SU-DHL-6 (cell line): ENCODE measurements around the gene TAF5L.

Experiments used
- H2AFZ ChIP-seq: fragments of 200-600 bp; sonication (generic); 2 replicates; pipeline ENCODE4 v1.6.1; 2014; ENCODE audit warnings: low read depth, mild to moderate bottlenecking, moderate library complexity, mixed read lengths, antibody characterized with exemption, low read length; ENCODE audit not compliant: severe bottlenecking
- H3F3A ChIP-seq: fragments of 200-600 bp; shearing (Covaris generic); 2 replicates; pipeline ENCODE4 v1.6.0; 2016; ENCODE audit warnings: antibody characterized with exemption, mild to moderate bottlenecking; ENCODE audit not compliant: insufficient read depth
- H3K27ac ChIP-seq: fragments of 200-600 bp; sonication (generic); 2 replicates; pipeline ENCODE4 v1.5.1; 2016; ENCODE audit warnings: low read depth, mild to moderate bottlenecking, low read length, moderate library complexity, mixed read lengths
- H3K27me3 ChIP-seq: fragments of 200-600 bp; sonication (generic), shearing (Covaris generic); 2 replicates; pipeline ENCODE4 v1.6.0; 2014; ENCODE audit warnings: mild to moderate bottlenecking, low read length
- H3K36me3 ChIP-seq: fragments of 200-600 bp; sonication (generic); 2 replicates; pipeline ENCODE4 v1.6.1; 2014; ENCODE audit warnings: mild to moderate bottlenecking, low read length, mixed read lengths
- H3K4me2 ChIP-seq: fragments of 300-600, 200-600 bp; shearing (Covaris generic), sonication (generic); 2 replicates; pipeline ENCODE4 v1.6.0; 2014; ENCODE audit warnings: low read length, low read depth, mild to moderate bottlenecking; ENCODE audit not compliant: poor library complexity, severe bottlenecking
- H3K4me3 ChIP-seq: fragments of 200-600 bp; sonication (generic); 2 replicates; pipeline ENCODE4 v1.5.1; 2014; ENCODE audit warnings: antibody characterized with exemption, low read length, mild to moderate bottlenecking, mixed read lengths; ENCODE audit not compliant: insufficient read depth, poor library complexity, severe bottlenecking
- H3K79me2 ChIP-seq: fragments of 200-600 bp; sonication (generic); 2 replicates; pipeline ENCODE4 v1.6.1; 2014; ENCODE audit warnings: mild to moderate bottlenecking, low read length, moderate library complexity; ENCODE audit not compliant: insufficient read depth
- H3K9ac ChIP-seq: fragments of 200-600 bp; sonication (generic); 2 replicates; pipeline ENCODE4 v1.7.0; 2014; ENCODE audit warnings: mild to moderate bottlenecking, low read length
- H3K9me2 ChIP-seq: fragments of 200-600 bp; sonication (generic); replicated peaks from 2 replicates; pipeline ENCODE4 v1.6.1; 2014; ENCODE audit warnings: low read length; ENCODE audit not compliant: insufficient read depth
- H3K9me3 ChIP-seq: fragments of 200-600 bp; sonication (generic); 2 replicates; pipeline ENCODE4 v1.6.1; 2014; ENCODE audit warnings: low read length, mixed read lengths; ENCODE audit not compliant: insufficient read depth
- H4K20me1 ChIP-seq: fragments of 200-600 bp; sonication (generic); 2 replicates; pipeline ENCODE4 v1.6.1; 2014; ENCODE audit warnings: low read depth, mild to moderate bottlenecking, antibody characterized with exemption, low read length, moderate library complexity, mixed read lengths
- EZH2phosphoT487 ChIP-seq: fragments of 200-600 bp; sonication (generic), shearing (Covaris generic); conservative IDR thresholded peaks from 2 replicates; pipeline ENCODE4 v1.6.1; 2018; ENCODE audit warnings: mild to moderate bottlenecking, antibody characterized with exemption, low read length, moderate library complexity, mixed read lengths
- TF ChIP-seq, protein P1 (sequence below): fragments of 200-600 bp; sonication (generic); IDR thresholded peaks from one replicate; pipeline ENCODE4 v1.5.1; 2017; ENCODE audit warnings: antibody characterized with exemption, mild to moderate bottlenecking, low read length, moderate library complexity; ENCODE audit not compliant: insufficient read depth, poor library complexity, severe bottlenecking

The TAF5L gene

DNA sequence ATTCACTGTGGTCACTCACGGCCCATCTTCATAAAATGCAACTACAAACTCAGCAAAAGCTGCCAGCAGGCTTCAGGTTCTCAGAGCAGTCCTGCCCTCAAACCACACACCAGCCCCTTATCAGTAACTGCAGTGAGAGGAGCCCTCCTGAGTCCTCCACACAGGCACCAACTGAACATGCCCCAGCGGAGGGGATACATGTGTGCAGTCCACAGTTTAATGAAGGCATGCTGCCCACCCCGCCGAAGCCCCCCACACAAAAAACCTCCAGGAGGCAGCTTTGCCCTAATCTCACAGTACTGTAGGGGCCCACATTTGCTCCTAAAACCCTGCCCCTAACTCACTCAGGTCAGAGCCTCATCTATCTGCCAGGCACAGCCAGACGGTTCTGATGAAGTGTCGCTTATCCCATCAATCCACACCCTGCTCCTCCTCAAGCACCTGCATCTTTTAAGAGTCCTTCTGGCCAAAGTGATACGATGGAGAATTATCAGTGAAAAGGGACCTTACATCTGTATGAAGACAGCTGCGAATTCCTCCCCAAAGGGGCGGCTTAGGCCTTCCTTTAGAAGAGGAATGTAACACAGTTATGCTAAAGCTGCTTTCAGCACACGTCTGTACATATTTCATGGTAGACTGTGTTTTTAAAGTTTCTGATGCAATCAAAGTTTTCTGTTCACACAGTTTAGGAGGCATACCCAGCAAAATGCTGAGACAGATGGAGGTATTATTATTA lies 70.9 kb downstream of the TAF5L start:
- TF ChIP-seq, protein P1, sequence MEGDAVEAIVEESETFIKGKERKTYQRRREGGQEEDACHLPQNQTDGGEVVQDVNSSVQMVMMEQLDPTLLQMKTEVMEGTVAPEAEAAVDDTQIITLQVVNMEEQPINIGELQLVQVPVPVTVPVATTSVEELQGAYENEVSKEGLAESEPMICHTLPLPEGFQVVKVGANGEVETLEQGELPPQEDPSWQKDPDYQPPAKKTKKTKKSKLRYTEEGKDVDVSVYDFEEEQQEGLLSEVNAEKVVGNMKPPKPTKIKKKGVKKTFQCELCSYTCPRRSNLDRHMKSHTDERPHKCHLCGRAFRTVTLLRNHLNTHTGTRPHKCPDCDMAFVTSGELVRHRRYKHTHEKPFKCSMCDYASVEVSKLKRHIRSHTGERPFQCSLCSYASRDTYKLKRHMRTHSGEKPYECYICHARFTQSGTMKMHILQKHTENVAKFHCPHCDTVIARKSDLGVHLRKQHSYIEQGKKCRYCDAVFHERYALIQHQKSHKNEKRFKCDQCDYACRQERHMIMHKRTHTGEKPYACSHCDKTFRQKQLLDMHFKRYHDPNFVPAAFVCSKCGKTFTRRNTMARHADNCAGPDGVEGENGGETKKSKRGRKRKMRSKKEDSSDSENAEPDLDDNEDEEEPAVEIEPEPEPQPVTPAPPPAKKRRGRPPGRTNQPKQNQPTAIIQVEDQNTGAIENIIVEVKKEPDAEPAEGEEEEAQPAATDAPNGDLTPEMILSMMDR: no peak
- TF ChIP-seq EZH2phosphoT487: no peak
- Histone ChIP-seq H3K27ac (no peak overlapping the region), H3K79me2 (peaks cover 62% of the 10 kb centered on the region)

DNA sequence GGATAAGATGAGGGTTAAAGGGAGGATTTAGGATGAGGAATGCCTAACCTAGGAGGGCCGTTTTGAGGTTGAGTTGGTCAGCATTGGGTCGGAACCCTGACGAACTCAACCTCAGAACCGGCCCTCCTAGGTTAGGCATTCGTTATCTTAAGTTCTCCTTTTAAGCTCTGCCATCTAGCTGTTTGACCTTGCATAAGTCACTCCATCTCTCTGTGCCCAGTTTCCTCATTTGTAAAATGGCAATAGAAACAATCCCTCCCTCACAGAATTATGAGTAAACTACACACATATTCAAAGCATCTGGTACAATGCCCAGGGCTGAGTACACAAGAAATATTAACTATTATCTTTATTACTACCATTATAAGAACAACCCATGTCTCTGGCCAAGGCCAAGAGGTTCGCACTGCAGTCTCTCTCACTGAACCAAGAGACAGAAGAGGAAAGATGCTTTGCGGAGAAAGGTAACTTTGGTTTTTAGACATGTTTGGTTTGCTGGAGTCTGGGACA lies 72.2 kb downstream of the TAF5L start:
- Histone ChIP-seq H3K9me3 (no peaks in the 10 kb centered on the region), H2AFZ (no peak overlapping the region), H3K9me2 (no peaks in the 10 kb centered on the region), H3K27ac (no peak overlapping the region), H3K4me3 (no peak overlapping the region), H3K27me3 (no peaks in the 10 kb centered on the region), H3K4me2 (no peak overlapping the region), H3K79me2 (peaks cover 72% of the 10 kb centered on the region), H3K36me3 (no peaks in the 10 kb centered on the region), H3K9ac (no peak overlapping the region), H3F3A (0 out of 2 replicates have a peak, but pooled peaks cover 13% of the 10 kb centered on the region), H4K20me1 (no peaks in the 10 kb centered on the region)
- no peak for TF ChIP-seq EZH2phosphoT487
- TF ChIP-seq, protein P1: no peak

More for the DNA sequence above, 70.9 kb downstream of the TAF5L start:
- peak overlapping the region; percentile 5 for H3K4me2 ChIP-seq
- no peak overlapping the region for H3K9ac ChIP-seq
- H3K9me3 ChIP-seq: no peaks in the 10 kb centered on the region
- H3K4me3 ChIP-seq: no peak overlapping the region
- H2AFZ ChIP-seq: no peak overlapping the region
- no peaks in the 10 kb centered on the region for H3K27me3 ChIP-seq
- no peaks in the 10 kb centered on the region for H4K20me1 ChIP-seq
- 0 out of 2 replicates have a peak, but pooled peaks cover 13% of the 10 kb centered on the region for H3F3A ChIP-seq
- no peaks in the 10 kb centered on the region for H3K9me2 ChIP-seq
- H3K36me3 ChIP-seq: no peaks in the 10 kb centered on the region

GRCh38 chr1:229552732-229553131 lies 73.2 kb downstream of the TAF5L start:
- Histone ChIP-seq H4K20me1 (no peaks in the 10 kb centered on the region), H3K9ac (no peak overlapping the region), H2AFZ (no peak overlapping the region), H3F3A (0 out of 2 replicates have a peak, but pooled peaks cover 12% of the 10 kb centered on the region), H3K79me2 (peaks cover 71% of the 10 kb centered on the region), H3K27ac (no peak overlapping the region), H3K36me3 (no peaks in the 10 kb centered on the region), H3K4me3 (no peak overlapping the region), H3K9me3 (no peaks in the 10 kb centered on the region), H3K4me2 (no peak overlapping the region), H3K27me3 (no peaks in the 10 kb centered on the region), H3K9me2 (no peaks in the 10 kb centered on the region)
- TF ChIP-seq EZH2phosphoT487: no peak
- TF ChIP-seq, protein P1: no peak
